Measurements from ENCODE around the gene DPH5.

DNA sequence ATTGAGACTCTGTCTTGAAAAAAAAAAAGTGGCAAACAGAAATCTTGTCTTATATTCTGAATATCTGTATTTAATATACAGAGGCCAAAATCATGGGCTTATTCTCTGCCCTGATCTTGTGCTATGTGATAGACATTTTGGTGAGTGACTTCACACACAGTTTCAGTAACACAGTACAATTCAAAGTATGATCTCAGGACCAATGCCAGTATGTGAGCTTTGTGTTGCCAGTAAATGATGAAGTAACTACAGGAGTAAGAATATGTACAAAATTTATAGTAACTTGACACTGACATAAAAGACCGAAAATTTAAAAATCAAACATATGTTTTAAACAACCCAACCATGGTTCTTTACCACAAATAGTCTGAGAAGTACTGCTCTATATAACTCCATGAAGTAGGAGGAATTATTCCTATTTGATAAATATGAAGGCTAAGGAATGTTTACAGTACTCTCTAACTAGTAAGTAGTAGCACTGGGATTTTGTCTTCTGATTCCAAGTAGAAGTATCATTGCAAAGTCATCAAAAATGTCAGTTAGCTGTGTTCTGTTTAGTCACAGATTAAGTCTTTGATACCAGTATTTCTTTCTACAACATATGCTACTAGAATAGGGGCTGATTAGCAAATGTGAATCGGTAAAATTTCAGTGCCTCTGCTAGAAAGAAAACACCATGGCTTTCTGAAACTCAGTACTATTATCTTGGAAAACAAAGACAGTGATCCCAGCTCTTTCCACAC is 25.3 kb downstream of the DPH5 start:
- TF ChIP-seq, protein P1, sequence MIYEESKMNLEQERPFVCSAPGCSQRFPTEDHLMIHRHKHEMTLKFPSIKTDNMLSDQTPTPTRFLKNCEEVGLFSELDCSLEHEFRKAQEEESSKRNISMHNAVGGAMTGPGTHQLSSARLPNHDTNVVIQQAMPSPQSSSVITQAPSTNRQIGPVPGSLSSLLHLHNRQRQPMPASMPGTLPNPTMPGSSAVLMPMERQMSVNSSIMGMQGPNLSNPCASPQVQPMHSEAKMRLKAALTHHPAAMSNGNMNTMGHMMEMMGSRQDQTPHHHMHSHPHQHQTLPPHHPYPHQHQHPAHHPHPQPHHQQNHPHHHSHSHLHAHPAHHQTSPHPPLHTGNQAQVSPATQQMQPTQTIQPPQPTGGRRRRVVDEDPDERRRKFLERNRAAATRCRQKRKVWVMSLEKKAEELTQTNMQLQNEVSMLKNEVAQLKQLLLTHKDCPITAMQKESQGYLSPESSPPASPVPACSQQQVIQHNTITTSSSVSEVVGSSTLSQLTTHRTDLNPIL (CRISPR knock-in tag; IDR thresholded peaks at IDR 0.05; ENCODE audit: low read depth) = no peak
- no peak for TF ChIP-seq POU6F1 (CRISPR knock-in tag; IDR thresholded peaks at IDR 0.05; ENCODE audit: borderline replicate concordance, low read depth)
- TF ChIP-seq ZNF70 (CRISPR knock-in tag; IDR thresholded peaks at IDR 0.05) = no peak
- no peak for TF ChIP-seq ZFP3 (CRISPR knock-in tag; IDR thresholded peaks at IDR 0.05)
- TF ChIP-seq, protein P2, sequence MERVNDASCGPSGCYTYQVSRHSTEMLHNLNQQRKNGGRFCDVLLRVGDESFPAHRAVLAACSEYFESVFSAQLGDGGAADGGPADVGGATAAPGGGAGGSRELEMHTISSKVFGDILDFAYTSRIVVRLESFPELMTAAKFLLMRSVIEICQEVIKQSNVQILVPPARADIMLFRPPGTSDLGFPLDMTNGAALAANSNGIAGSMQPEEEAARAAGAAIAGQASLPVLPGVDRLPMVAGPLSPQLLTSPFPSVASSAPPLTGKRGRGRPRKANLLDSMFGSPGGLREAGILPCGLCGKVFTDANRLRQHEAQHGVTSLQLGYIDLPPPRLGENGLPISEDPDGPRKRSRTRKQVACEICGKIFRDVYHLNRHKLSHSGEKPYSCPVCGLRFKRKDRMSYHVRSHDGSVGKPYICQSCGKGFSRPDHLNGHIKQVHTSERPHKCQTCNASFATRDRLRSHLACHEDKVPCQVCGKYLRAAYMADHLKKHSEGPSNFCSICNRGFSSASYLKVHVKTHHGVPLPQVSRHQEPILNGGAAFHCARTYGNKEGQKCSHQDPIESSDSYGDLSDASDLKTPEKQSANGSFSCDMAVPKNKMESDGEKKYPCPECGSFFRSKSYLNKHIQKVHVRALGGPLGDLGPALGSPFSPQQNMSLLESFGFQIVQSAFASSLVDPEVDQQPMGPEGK (CRISPR knock-in tag; IDR thresholded peaks at IDR 0.05; ENCODE audit: borderline replicate concordance) = no peak
- no peak for TF ChIP-seq RARB (CRISPR knock-in tag; IDR thresholded peaks at IDR 0.05)
- no peak for TF ChIP-seq TOX (CRISPR knock-in tag; IDR thresholded peaks at IDR 0.05; ENCODE audit: borderline replicate concordance)
- TF ChIP-seq CSRNP3 (CRISPR knock-in tag; IDR thresholded peaks at IDR 0.05) = no peak
- TF ChIP-seq ISL1 (CRISPR knock-in tag; IDR thresholded peaks at IDR 0.05) = no peak
- no peak for TF ChIP-seq ZC3H10 (CRISPR knock-in tag; IDR thresholded peaks at IDR 0.05)
- TF ChIP-seq GLIS3 (CRISPR knock-in tag; IDR thresholded peaks at IDR 0.05) = no peak

Data from SK-N-SH treated with all-trans-retinoic acid at 6 μM for 48 hours (cell line).